Measurements from ENCODE around the gene ROBO1. TPM values are rescaled to one million over a fixed set of nuclear protein-coding genes. Genes with fewer than 3 reads are reported as not detected.
"Not testable (repeated sequence)": the region's sequence is repeated elsewhere in the genome, so short reads cannot be mapped to it uniquely, and the experiment has no call there.

Gene ROBO1
- total and polyA plus RNA-seq, 2 donors, result 13.3 to 33.9 TPM

DNA sequence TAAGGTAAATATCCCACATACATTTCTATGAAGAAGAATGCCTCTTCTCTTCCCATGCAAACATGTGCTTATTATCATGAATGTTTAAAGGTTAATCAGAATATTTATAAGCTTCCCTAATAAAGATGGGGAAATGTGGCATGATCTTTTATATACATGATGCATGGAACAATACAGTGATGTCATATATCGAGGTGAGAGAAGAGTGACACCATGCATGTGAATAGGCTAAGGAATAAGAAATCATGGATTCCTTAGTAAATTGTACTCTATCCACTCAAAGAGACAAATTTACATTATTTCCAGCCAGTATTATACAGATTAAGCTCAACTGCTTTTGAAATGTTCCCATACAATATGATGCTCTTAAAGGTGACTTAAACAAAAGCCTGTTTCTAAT is 1035.3 kb downstream of the ROBO1 start:
- Histone ChIP-seq H3K27me3 (ENCODE audit: control insufficient read depth in 2 of 2, insufficient read depth in 1 of 2, low read length in 1 of 2) (no peaks in the 10 kb centered on the region), H3K36me3 (ENCODE audit: control insufficient read depth in 2 of 2, insufficient read depth in 2 of 2, low read length in 1 of 2) (no peaks in the 10 kb centered on the region), H3K4me1 (ENCODE audit: control insufficient read depth in 2 of 2, insufficient read depth in 2 of 2, low read length in 2 of 2) (no peaks in the 10 kb centered on the region), H3K9me3 (ENCODE audit: control insufficient read depth in 2 of 2, insufficient read depth in 1 of 2, low read length in 1 of 2) (no peaks in the 10 kb centered on the region), H3K27ac (ENCODE audit: low read depth in 1 of 2, low read length in 1 of 2) (no peak overlapping the region), H3K4me3 (ENCODE audit: low read length in 2 of 2) (no peak overlapping the region)
- no peak for DNase-seq (ENCODE audit: low read depth in 6 of 9, low spot score in 9 of 9)
- whole genome bisulfite sequencing, result 90% methylated on average over 1 of the region's 1 CpG

DNA sequence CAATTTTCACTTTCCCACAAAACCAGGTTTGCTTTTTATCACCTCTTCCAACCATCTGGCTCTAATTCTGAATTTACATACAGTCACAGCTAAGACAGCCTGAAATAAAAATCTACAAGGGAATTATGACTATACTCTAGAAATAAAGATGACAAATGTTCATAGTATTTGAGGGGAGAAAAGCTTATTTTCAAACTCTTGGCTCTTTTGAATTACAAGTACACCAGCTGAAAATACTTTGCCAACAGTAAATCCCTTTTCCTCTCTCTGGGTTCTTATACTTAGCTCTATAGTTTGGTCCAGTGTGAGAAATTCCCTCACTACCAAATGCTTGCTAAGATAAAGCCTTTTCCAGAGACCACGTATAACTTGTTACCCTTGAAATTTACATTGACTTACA is 1037.9 kb downstream of the ROBO1 start:
- 90% methylated on average over 1 of the region's 1 CpG for WGBS
- Histone ChIP-seq H3K9me3 (ENCODE audit: control insufficient read depth in 2 of 2, insufficient read depth in 1 of 2, low read length in 1 of 2) (no peaks in the 10 kb centered on the region), H3K4me3 (ENCODE audit: low read length in 2 of 2) (no peak overlapping the region), H3K27ac (ENCODE audit: low read depth in 1 of 2, low read length in 1 of 2) (no peak overlapping the region), H3K4me1 (ENCODE audit: control insufficient read depth in 2 of 2, insufficient read depth in 2 of 2, low read length in 2 of 2) (no peaks in the 10 kb centered on the region), H3K36me3 (ENCODE audit: control insufficient read depth in 2 of 2, insufficient read depth in 2 of 2, low read length in 1 of 2) (no peaks in the 10 kb centered on the region), H3K27me3 (ENCODE audit: control insufficient read depth in 2 of 2, insufficient read depth in 1 of 2, low read length in 1 of 2) (no peaks in the 10 kb centered on the region)
- DNase-seq (ENCODE audit: low read depth in 6 of 9, low spot score in 9 of 9), result no peak

DNA sequence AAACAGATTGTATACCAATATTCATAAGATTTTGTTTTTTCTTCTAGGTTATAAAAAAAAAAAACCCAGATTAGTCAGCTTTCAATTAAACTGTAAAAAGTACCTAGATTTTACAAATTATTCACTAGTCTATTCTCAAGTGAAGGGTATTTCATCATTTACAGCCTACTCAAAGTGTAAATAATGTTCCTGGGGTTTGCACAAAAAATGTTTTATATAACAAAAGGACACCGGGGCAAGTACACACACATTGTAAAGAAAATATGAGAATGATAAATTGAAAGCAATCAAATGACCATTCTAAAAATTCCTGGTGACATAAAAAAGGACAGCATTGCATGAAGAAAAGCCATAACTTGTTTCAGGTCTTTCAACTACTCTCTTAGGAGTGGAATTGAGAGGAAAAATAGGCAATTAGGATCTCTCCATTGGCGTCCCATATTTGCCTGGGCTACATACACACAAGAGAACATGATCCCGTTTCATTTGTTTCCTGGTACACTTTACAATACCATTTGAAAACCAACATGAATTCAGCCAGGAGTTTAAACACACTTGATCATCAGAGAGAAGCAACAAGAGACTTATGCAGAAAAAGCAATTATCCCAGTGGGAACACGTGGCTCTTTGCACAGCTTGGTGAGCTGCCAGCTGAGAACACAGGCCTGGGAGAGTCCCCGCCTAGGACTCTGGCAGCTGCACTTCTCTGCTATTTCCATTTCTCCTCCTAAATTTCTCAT is 1039.2 kb downstream of the ROBO1 start:
- Histone ChIP-seq H3K4me3 (ENCODE audit: low read length in 2 of 2) (no peak overlapping the region), H3K36me3 (ENCODE audit: control insufficient read depth in 2 of 2, insufficient read depth in 2 of 2, low read length in 1 of 2) (no peaks in the 10 kb centered on the region), H3K27me3 (ENCODE audit: control insufficient read depth in 2 of 2, insufficient read depth in 1 of 2, low read length in 1 of 2) (no peaks in the 10 kb centered on the region), H3K27ac (ENCODE audit: low read depth in 1 of 2, low read length in 1 of 2) (no peak overlapping the region), H3K4me1 (ENCODE audit: control insufficient read depth in 2 of 2, insufficient read depth in 2 of 2, low read length in 2 of 2) (peaks cover 0 to 2% of the 10 kb centered on the region in 2 donors), H3K9me3 (ENCODE audit: control insufficient read depth in 2 of 2, insufficient read depth in 1 of 2, low read length in 1 of 2) (no peaks in the 10 kb centered on the region)
- peak in 1 of 9 donors; percentile 15 for DNase-seq (ENCODE audit: low read depth in 6 of 9, low spot score in 9 of 9)
- 93% methylated on average over 5 of the region's 5 CpGs for WGBS

DNA sequence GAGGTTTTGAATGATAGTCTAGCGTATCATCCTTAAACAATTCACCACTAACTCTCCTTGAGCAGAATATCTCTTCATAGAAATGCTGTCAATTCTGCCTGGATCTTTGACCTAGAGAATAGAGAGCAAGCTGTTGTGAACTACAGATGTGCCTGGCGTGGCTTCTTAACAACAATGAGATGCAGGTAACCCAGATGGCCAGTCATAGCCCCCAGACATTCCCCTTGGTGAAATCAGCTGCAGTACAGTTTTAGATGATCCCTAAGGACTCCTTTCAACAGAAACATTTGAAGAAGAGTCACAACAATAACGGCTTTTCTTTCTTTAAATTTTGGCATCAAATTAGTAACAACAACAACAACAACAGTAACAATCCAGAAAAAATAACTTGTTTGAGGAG is 1041.3 kb downstream of the ROBO1 start:
- H3K4me3 ChIP-seq (ENCODE audit: low read length in 2 of 2), result no peak overlapping the region
- 93% methylated on average over 3 of the region's 3 CpGs for WGBS
- no peaks in the 10 kb centered on the region for H3K27me3 ChIP-seq (ENCODE audit: control insufficient read depth in 2 of 2, insufficient read depth in 1 of 2, low read length in 1 of 2)

DNA sequence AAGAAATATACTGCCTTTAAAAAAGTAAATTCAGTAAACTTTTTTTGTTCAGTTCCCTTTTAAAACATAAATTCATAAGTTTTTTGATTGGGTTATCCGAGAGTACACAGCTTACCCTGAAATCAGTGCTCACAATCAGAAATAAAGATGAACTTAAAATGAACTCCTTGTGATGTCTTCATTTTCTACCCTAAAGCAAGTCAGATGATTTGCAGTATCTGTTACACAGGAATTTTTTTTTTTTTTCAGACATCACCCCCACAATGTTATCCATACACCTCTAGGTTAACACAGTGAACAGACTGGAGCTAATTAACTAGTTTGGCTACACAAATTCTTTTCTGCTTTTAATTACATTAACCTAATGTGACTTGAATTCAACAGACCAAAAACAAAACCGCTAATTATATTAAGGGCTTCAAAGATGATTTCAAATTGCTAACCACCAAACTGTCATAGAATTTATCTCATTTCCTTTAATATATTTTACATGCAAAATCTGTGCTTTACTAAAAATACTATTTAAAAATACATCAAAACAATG is 1042.0 kb downstream of the ROBO1 start:
- 96% methylated on average over 2 of the region's 2 CpGs for WGBS
- Histone ChIP-seq H3K4me3 (ENCODE audit: low read length in 2 of 2) (no peak overlapping the region), H3K9me3 (ENCODE audit: control insufficient read depth in 2 of 2, insufficient read depth in 1 of 2, low read length in 1 of 2) (no peaks in the 10 kb centered on the region), H3K27me3 (ENCODE audit: control insufficient read depth in 2 of 2, insufficient read depth in 1 of 2, low read length in 1 of 2) (no peaks in the 10 kb centered on the region), H3K27ac (ENCODE audit: low read depth in 1 of 2, low read length in 1 of 2) (no peak overlapping the region), H3K4me1 (ENCODE audit: control insufficient read depth in 2 of 2, insufficient read depth in 2 of 2, low read length in 2 of 2) (peaks cover 0 to 2% of the 10 kb centered on the region in 2 donors), H3K36me3 (ENCODE audit: control insufficient read depth in 2 of 2, insufficient read depth in 2 of 2, low read length in 1 of 2) (no peaks in the 10 kb centered on the region)
- DNase-seq (ENCODE audit: low read depth in 6 of 9, low spot score in 9 of 9), result no peak

More for the DNA sequence above, 1041.3 kb downstream of the ROBO1 start:
- no peak for DNase-seq (ENCODE audit: low read depth in 6 of 9, low spot score in 9 of 9)
- no peaks in the 10 kb centered on the region for H3K9me3 ChIP-seq (ENCODE audit: control insufficient read depth in 2 of 2, insufficient read depth in 1 of 2, low read length in 1 of 2)
- no peak overlapping the region for H3K27ac ChIP-seq (ENCODE audit: low read depth in 1 of 2, low read length in 1 of 2)
- peaks cover 0 to 2% of the 10 kb centered on the region in 2 donors for H3K4me1 ChIP-seq (ENCODE audit: control insufficient read depth in 2 of 2, insufficient read depth in 2 of 2, low read length in 2 of 2)
- H3K36me3 ChIP-seq (ENCODE audit: control insufficient read depth in 2 of 2, insufficient read depth in 2 of 2, low read length in 1 of 2), result no peaks in the 10 kb centered on the region

DNA sequence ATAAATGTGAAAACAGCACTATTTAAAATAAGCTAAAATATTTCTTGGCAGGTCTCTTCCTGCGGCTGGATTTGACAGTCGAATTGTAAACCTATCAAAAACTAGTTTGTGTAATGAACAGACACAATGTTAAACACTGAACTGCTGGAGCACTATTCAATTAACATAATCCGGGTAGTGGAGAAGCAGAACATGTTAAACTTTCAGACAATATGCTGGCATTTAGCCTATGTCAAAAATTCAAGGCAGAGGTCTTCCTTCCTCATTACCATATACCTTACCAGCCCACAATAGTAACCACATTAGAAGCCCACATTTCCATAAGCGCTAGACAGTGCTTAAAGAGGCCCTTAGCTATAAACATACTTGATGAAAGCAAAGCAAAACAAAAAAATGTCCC is 1042.9 kb downstream of the ROBO1 start:
- Histone ChIP-seq H3K9me3 (ENCODE audit: control insufficient read depth in 2 of 2, insufficient read depth in 1 of 2, low read length in 1 of 2) (no peaks in the 10 kb centered on the region), H3K27me3 (ENCODE audit: control insufficient read depth in 2 of 2, insufficient read depth in 1 of 2, low read length in 1 of 2) (no peaks in the 10 kb centered on the region), H3K36me3 (ENCODE audit: control insufficient read depth in 2 of 2, insufficient read depth in 2 of 2, low read length in 1 of 2) (no peaks in the 10 kb centered on the region), H3K4me3 (ENCODE audit: low read length in 2 of 2) (no peak overlapping the region), H3K4me1 (ENCODE audit: control insufficient read depth in 2 of 2, insufficient read depth in 2 of 2, low read length in 2 of 2) (peaks cover 0 to 2% of the 10 kb centered on the region in 2 donors), H3K27ac (ENCODE audit: low read depth in 1 of 2, low read length in 1 of 2) (no peak overlapping the region)
- WGBS, result 71% methylated on average over 4 of the region's 4 CpGs
- peak in 2 of 9 donors; percentile 11 to 47 for DNase-seq (ENCODE audit: low read depth in 6 of 9, low spot score in 9 of 9)

DNA sequence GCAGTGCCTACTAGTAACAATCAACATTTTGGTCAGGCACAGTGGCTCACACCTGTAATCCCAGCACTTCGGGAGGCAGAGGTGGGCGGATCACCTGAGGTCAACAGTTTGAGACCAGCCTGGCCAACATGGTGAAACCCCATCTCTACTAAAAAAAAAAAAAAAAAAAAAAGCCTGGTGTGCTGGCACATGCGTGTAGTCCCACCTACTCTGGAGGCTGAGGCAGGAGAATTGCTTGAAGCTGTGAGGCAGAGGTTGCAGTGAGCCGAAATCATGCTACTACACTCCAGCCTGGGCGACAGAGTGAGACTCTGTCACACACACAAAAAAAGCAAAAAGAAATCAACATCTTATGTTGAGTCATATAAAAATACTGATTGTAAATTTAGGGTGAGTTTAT is 1043.4 kb downstream of the ROBO1 start:
- H3K36me3 ChIP-seq (ENCODE audit: control insufficient read depth in 2 of 2, insufficient read depth in 2 of 2, low read length in 1 of 2); H3K27ac ChIP-seq (ENCODE audit: low read depth in 1 of 2, low read length in 1 of 2); DNase-seq (ENCODE audit: low read depth in 6 of 9, low spot score in 9 of 9); H3K4me1 ChIP-seq (ENCODE audit: control insufficient read depth in 2 of 2, insufficient read depth in 2 of 2, low read length in 2 of 2); H3K4me3 ChIP-seq (ENCODE audit: low read length in 2 of 2); H3K27me3 ChIP-seq (ENCODE audit: control insufficient read depth in 2 of 2, insufficient read depth in 1 of 2, low read length in 1 of 2); H3K9me3 ChIP-seq (ENCODE audit: control insufficient read depth in 2 of 2, insufficient read depth in 1 of 2, low read length in 1 of 2): not testable (repeated sequence)
- WGBS, result 93% methylated on average over 5 of the region's 5 CpGs

DNA sequence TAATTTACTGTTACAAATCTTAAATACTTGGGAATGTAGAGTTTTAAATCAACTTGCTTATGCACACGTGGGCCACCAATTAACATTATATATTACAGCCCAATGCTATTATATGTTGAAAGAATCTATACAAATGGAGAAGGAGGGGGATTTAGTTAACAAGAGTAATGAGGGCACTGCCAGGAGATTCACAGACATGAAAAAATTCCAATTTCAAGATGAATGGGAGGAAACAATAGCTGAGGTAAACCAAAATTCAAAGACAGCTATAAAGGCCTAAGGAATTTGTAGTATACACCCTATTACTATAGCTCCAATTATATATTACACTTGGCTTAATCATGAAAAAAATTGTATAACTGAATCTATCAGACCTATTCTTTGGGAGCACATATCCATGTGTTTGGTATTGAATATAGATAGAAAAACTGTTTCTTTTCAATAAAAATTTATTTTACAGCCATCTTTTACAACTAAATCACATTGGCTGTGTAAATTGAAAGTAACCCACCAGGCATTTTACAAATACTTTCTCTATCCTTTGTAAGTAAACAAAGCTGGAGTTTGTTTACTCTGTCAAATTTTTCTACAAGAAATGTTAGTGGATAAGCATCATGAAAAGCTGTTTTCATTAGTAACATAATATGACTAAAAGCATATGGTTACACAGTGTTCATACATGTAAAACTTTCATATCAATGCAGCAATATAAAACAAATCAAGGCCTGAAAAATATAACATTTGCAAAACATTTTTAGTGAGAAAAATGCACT is 1045.8 kb downstream of the ROBO1 start:
- 51% methylated on average over 1 of the region's 1 CpG for WGBS
- H3K4me3 ChIP-seq (ENCODE audit: low read length in 2 of 2), result no peak overlapping the region
- H3K27me3 ChIP-seq (ENCODE audit: control insufficient read depth in 2 of 2, insufficient read depth in 1 of 2, low read length in 1 of 2), result no peaks in the 10 kb centered on the region
- no peak for DNase-seq (ENCODE audit: low read depth in 6 of 9, low spot score in 9 of 9)
- no peak overlapping the region for H3K27ac ChIP-seq (ENCODE audit: low read depth in 1 of 2, low read length in 1 of 2)
- H3K9me3 ChIP-seq (ENCODE audit: control insufficient read depth in 2 of 2, insufficient read depth in 1 of 2, low read length in 1 of 2), result no peaks in the 10 kb centered on the region
- H3K4me1 ChIP-seq (ENCODE audit: control insufficient read depth in 2 of 2, insufficient read depth in 2 of 2, low read length in 2 of 2), result peaks cover 0 to 2% of the 10 kb centered on the region in 2 donors
- H3K36me3 ChIP-seq (ENCODE audit: control insufficient read depth in 2 of 2, insufficient read depth in 2 of 2, low read length in 1 of 2), result no peaks in the 10 kb centered on the region

DNA sequence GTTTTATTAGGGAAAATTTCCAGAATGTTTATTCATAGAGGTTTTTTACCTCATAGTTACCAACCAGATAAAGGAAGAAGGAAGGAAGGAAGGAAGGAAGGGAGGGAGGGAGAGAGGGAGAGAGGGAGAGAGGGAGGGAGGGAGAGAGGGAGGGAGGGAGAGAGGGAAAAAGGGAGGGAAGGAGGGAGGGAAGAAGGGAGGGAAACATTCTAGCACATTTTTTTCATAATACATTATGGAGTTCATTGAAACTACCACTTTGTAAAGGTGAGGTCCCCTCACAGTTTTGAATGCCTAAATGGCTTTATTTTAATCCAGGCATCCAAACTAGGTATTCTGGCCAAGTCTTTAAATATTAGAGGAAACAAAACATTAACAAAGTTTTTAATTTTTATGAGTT is 1049.1 kb downstream of the ROBO1 start:
- Histone ChIP-seq H3K27ac (ENCODE audit: low read depth in 1 of 2, low read length in 1 of 2) (no peak overlapping the region), H3K36me3 (ENCODE audit: control insufficient read depth in 2 of 2, insufficient read depth in 2 of 2, low read length in 1 of 2) (no peaks in the 10 kb centered on the region), H3K4me1 (ENCODE audit: control insufficient read depth in 2 of 2, insufficient read depth in 2 of 2, low read length in 2 of 2) (no peaks in the 10 kb centered on the region), H3K27me3 (ENCODE audit: control insufficient read depth in 2 of 2, insufficient read depth in 1 of 2, low read length in 1 of 2) (no peaks in the 10 kb centered on the region), H3K4me3 (ENCODE audit: low read length in 2 of 2) (no peak overlapping the region), H3K9me3 (ENCODE audit: control insufficient read depth in 2 of 2, insufficient read depth in 1 of 2, low read length in 1 of 2) (no peaks in the 10 kb centered on the region)
- DNase-seq (ENCODE audit: low read depth in 6 of 9, low spot score in 9 of 9), result no peak

All from thymus (tissue), 11 donors.